Amniotic epithelial cell (primary cell): Measurements from ENCODE around the gene LEFTY2.
"Not testable (repeated sequence)": the region's sequence is repeated elsewhere in the genome, so short reads cannot be mapped to it uniquely, and the experiment has no call there.

Experiments used
- DNase-seq: peaks from one replicate; pipeline ENCODE4 v3.0.0-alpha.2; 2010; ENCODE audit warnings: low read depth

The LEFTY2 gene

GRCh38 chr1:225903623-225904022 is 37.4 kb downstream of the LEFTY2 start:
- DNase-seq = no peak

- DNase-seq = no peak
Observed at GRCh38 chr1:225899044-225899925, 41.7 kb downstream of the LEFTY2 start.

- DNase-seq = no peak
Observed at GRCh38 chr1:225897595-225898514, 43.2 kb downstream of the LEFTY2 start.

- DNase-seq = peak; percentile 39
Observed at GRCh38 chr1:225896937-225897549, 44.0 kb downstream of the LEFTY2 start.

- DNase-seq = no peak
Observed at GRCh38 chr1:225896494-225896893, 44.5 kb downstream of the LEFTY2 start.

- no peak for DNase-seq
Observed at GRCh38 chr1:225892307-225892706, 48.7 kb downstream of the LEFTY2 start.

GRCh38 chr1:225891229-225891972 is 49.6 kb downstream of the LEFTY2 start:
- no peak for DNase-seq

- no peak for DNase-seq
Observed at GRCh38 chr1:225890346-225891228, 50.4 kb downstream of the LEFTY2 start.

- no peak for DNase-seq
Observed at GRCh38 chr1:225889743-225890142, 51.3 kb downstream of the LEFTY2 start.

GRCh38 chr1:225888898-225889601 is 52.0 kb downstream of the LEFTY2 start, which contains the start of gene LEFTY1:
TSS of gene LEFTY1 (minus strand) at chr1:225889146. CDS start at chr1:225889066, 80 bp downstream.
- no peak for DNase-seq

- DNase-seq = no peak
Observed at GRCh38 chr1:225888289-225888897, 52.6 kb downstream of the LEFTY2 start.

- DNase-seq = not testable (repeated sequence)
Observed at GRCh38 chr1:225887554-225888288, 53.3 kb downstream of the LEFTY2 start.

GRCh38 chr1:225887030-225887314 is 54.0 kb downstream of the LEFTY2 start:
- no peak for DNase-seq
